HFFc6 (cell line): ENCODE data around the gene MAGEB3. TPM values are rescaled to one million over a fixed set of nuclear protein-coding genes. Genes with fewer than 3 reads are reported as not detected.

Experiments
- DNase-seq: peaks from one replicate; pipeline ENCODE4 v3.0.0-alpha.2; 2018
- H3K27ac Mint-ChIP-seq: 2 replicates; pipeline ENCODE4 v1.8.0; 2020; ENCODE audit warnings: mild to moderate bottlenecking, mixed read lengths
- H3K27me3 Mint-ChIP-seq: 2 replicates; pipeline ENCODE4 v1.8.0; 2021; ENCODE audit warnings: mild to moderate bottlenecking, moderate library complexity, mixed read lengths; ENCODE audit not compliant: insufficient read depth
- H3K36me3 Mint-ChIP-seq: 2 replicates; pipeline ENCODE4 v1.8.0; 2021; ENCODE audit warnings: low read depth, mixed read lengths
- H3K4me1 Mint-ChIP-seq: 2 replicates; pipeline ENCODE4 v1.8.0; 2020; ENCODE audit warnings: low read depth, mixed read lengths
- H3K4me3 Mint-ChIP-seq: 2 replicates; pipeline ENCODE4 v1.8.0; 2020; ENCODE audit warnings: mild to moderate bottlenecking, moderate library complexity, mixed read lengths
- H3K9me3 Mint-ChIP-seq: 2 replicates; pipeline ENCODE4 v1.8.0; 2020; ENCODE audit warnings: mild to moderate bottlenecking, mixed read lengths
- total RNA-seq, 6 experiments: library from RNA; stranded (reverse); fragmentation: NEBNext Ultra II Directional; extraction: Animal tissue kit (Norgen Biotek cat#: 25700); gene quantifications; 2 replicates in 1 of 6; 3 replicates in 5 of 6; pipeline ENCODE4 v1.2.3, GENCODE V29; 2021
- TF ChIP-seq, protein P1 (sequence below): fragments of 200-600 bp; sonication (generic); IDR thresholded peaks from 2 replicates; pipeline ENCODE4 v1.5.0; 2021; ENCODE audit warnings: antibody characterized with exemption, mild to moderate bottlenecking

Gene MAGEB3
- total RNA-seq, 6 experiments from 2014 or later, result not detected

DNA sequence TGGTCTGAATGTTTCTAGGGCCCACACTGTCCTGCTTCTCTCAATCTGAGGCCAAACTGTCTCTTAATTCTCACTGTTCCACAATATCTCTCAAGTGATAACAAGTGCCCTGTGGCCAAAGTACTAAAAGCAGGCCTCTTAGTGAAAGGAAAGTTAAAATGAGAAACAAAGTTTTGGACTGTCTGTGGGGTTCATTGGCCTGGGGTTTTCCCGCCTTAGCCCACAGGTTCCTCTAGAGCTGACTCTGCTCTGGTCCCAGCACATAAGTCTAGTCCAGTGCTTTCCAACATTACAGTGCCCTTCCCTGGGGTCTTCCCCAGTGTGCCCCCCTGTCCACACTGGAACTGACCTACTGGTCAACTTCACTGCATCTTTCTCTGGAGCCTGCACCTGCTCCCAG lies 22.8 kb downstream of the MAGEB3 start:
- H3K4me3 Mint-ChIP-seq, result no peak overlapping the region
- TF ChIP-seq, protein P1, sequence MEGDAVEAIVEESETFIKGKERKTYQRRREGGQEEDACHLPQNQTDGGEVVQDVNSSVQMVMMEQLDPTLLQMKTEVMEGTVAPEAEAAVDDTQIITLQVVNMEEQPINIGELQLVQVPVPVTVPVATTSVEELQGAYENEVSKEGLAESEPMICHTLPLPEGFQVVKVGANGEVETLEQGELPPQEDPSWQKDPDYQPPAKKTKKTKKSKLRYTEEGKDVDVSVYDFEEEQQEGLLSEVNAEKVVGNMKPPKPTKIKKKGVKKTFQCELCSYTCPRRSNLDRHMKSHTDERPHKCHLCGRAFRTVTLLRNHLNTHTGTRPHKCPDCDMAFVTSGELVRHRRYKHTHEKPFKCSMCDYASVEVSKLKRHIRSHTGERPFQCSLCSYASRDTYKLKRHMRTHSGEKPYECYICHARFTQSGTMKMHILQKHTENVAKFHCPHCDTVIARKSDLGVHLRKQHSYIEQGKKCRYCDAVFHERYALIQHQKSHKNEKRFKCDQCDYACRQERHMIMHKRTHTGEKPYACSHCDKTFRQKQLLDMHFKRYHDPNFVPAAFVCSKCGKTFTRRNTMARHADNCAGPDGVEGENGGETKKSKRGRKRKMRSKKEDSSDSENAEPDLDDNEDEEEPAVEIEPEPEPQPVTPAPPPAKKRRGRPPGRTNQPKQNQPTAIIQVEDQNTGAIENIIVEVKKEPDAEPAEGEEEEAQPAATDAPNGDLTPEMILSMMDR, result no peak
- H3K9me3 Mint-ChIP-seq, result peaks cover 5% of the 10 kb centered on the region; the same call in 1 of the 2 replicates
- H3K27ac Mint-ChIP-seq, result no peak overlapping the region
- peaks cover 4% of the 10 kb centered on the region for H3K27me3 Mint-ChIP-seq
- no peak for DNase-seq
- H3K36me3 Mint-ChIP-seq, result no peaks in the 10 kb centered on the region
- no peaks in the 10 kb centered on the region for H3K4me1 Mint-ChIP-seq

DNA sequence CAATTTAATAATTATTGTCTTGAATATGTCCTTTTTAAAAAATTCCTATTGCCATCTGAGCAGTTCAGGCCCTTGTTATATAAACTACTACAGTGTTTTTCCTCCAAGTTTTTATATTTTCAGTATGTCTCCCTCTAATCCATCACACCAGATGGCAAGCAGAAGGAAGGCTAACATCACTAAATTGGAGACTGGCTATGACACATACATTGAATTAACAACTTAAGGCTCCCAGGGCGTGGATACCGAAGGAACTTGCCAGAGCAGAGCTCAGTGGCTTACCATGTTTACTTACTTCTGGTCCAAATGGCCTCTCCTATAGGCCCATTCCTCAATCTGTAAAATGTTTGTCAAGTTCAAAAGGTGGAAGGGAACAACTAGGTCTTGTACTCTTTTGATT lies 29.5 kb downstream of the MAGEB3 start:
- TF ChIP-seq, protein P1, result no peak
- DNase-seq, result no peak
- no peaks in the 10 kb centered on the region for H3K36me3 Mint-ChIP-seq
- peaks cover 2% of the 10 kb centered on the region; the same call in 1 of the 2 replicates for H3K27me3 Mint-ChIP-seq
- no peak overlapping the region for H3K4me3 Mint-ChIP-seq
- peaks cover 5% of the 10 kb centered on the region; the same call in 1 of the 2 replicates for H3K9me3 Mint-ChIP-seq
- H3K4me1 Mint-ChIP-seq, result no peaks in the 10 kb centered on the region
- no peak overlapping the region for H3K27ac Mint-ChIP-seq

DNA sequence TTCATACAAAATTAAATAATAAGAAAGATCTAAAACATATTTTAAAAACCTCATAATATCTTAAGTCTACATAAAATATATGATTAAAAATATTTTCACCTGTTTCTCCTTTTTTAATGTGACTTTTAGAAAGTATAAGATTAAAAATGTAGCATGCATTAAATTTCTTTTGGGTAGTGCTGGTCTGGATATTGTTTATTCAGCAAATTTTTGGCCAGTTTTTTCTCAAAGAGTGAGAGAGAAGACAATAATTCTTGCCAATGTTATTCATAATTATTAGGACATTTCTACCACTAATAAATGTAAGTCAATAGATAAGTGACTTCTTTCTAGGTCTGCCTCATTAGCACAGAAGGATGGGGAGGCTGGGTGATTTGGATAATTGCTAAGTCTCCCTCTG lies 30.6 kb downstream of the MAGEB3 start:
- Mint-ChIP-seq H3K27me3 (peaks cover 2% of the 10 kb centered on the region; the same call in 1 of the 2 replicates), H3K4me3 (no peak overlapping the region), H3K4me1 (no peaks in the 10 kb centered on the region), H3K27ac (no peak overlapping the region), H3K9me3 (no peaks in the 10 kb centered on the region), H3K36me3 (no peaks in the 10 kb centered on the region)
- TF ChIP-seq, protein P1, result no peak
- no peak for DNase-seq

DNA sequence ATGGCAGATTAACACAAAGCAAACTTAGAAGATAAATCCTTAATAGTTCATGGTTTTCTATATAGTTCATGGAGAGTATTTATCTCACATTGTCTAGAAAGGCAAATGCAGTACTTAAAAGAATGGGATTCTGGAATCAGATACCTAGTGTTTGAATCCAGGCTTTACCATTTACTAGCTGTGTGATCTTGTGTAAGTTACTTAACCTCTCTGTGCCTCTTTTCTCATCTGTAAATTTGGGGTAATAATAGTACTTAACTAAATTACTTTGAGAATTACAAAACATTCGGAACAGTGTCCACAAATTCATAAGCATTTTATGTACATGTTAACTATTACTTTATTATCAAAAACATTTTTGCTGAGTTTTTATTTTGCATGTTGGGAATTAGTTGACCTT lies 32.3 kb downstream of the MAGEB3 start:
- Mint-ChIP-seq H3K27me3 (no peaks in the 10 kb centered on the region), H3K4me1 (no peaks in the 10 kb centered on the region), H3K9me3 (no peaks in the 10 kb centered on the region)

DNA sequence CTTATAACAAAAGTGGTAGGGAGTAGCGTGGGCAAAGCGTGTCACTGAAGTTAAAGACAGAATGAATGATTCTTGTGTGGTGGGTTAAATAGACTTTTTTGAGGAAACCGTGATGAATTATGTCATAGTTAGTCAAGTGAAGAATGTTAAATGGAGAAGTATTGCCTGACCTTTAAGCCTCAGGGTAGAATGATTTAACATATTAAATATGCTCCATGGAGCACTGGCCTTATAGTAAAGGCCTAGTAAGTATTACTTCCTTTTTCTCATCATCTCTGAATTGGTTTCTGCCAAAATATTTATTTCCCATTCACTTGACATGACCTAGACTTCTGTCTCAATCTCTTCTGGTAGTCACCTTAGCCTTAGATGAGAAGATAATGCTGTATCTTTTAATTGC lies 40.2 kb downstream of the MAGEB3 start:
- TF ChIP-seq, protein P1, result no peak
- Mint-ChIP-seq H3K36me3 (no peaks in the 10 kb centered on the region), H3K27ac (peak overlapping the region; percentile 29; the same call in 1 of the 2 replicates), H3K4me1 (peaks cover 14% of the 10 kb centered on the region), H3K9me3 (no peaks in the 10 kb centered on the region), H3K27me3 (no peaks in the 10 kb centered on the region), H3K4me3 (no peak overlapping the region)
- DNase-seq, result no peak

More for the DNA sequence above, 32.3 kb downstream of the MAGEB3 start:
- Mint-ChIP-seq H3K27ac (no peak overlapping the region), H3K4me3 (no peak overlapping the region), H3K36me3 (no peaks in the 10 kb centered on the region)
- DNase-seq, result no peak
- TF ChIP-seq, protein P1, result no peak

DNA sequence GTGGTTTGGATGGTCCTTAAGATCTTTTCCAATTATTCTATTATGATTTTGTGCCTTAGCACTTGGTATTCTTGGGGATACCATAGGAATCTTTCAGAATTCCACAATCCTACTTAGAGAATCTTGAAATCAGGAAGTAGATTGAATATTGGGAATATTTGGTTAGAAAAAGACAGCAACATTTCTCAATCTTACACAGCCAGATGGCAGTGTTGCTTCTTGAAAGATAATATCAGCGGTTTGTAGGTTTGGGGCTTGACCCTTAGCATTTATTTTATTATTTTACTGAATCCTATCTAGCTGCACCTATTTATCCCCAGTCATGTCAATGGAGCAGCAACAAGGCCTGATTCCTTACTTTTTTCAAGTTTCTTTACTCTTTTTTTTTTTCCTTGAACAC lies 45.0 kb downstream of the MAGEB3 start:
- H3K36me3 Mint-ChIP-seq, result no peaks in the 10 kb centered on the region
- H3K4me1 Mint-ChIP-seq, result peaks cover 27% of the 10 kb centered on the region
- H3K27me3 Mint-ChIP-seq, result no peaks in the 10 kb centered on the region
- no peak overlapping the region for H3K27ac Mint-ChIP-seq
- no peak for DNase-seq
- H3K4me3 Mint-ChIP-seq, result no peak overlapping the region
- H3K9me3 Mint-ChIP-seq, result no peaks in the 10 kb centered on the region
- TF ChIP-seq, protein P1, result peak; percentile 71
